B cell (primary cell): ENCODE data around the gene FAM174C.

Experiments used
- EZH2 ChIP-seq: IDR thresholded peaks from 2 replicates; pipeline ENCODE4 v1.6.1; 2012; ENCODE audit warnings: borderline replicate concordance, low read depth, mild to moderate bottlenecking, moderate library complexity, low read length; ENCODE audit not compliant: insufficient read depth, poor library complexity, severe bottlenecking
- TF ChIP-seq, protein P1 (sequence below): fragments of 200-600 bp; IDR thresholded peaks from one replicate; pipeline ENCODE4 v1.8.0; 2022; ENCODE audit warnings: antibody characterized with exemption, mild to moderate bottlenecking

GRCh38 chr19:1270213-1270853, 5.0 kb upstream of the FAM174C start:
- TF ChIP-seq, protein P1, sequence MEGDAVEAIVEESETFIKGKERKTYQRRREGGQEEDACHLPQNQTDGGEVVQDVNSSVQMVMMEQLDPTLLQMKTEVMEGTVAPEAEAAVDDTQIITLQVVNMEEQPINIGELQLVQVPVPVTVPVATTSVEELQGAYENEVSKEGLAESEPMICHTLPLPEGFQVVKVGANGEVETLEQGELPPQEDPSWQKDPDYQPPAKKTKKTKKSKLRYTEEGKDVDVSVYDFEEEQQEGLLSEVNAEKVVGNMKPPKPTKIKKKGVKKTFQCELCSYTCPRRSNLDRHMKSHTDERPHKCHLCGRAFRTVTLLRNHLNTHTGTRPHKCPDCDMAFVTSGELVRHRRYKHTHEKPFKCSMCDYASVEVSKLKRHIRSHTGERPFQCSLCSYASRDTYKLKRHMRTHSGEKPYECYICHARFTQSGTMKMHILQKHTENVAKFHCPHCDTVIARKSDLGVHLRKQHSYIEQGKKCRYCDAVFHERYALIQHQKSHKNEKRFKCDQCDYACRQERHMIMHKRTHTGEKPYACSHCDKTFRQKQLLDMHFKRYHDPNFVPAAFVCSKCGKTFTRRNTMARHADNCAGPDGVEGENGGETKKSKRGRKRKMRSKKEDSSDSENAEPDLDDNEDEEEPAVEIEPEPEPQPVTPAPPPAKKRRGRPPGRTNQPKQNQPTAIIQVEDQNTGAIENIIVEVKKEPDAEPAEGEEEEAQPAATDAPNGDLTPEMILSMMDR, result no peak
- no peak for TF ChIP-seq EZH2
